ENCODE data around the gene EID2. TPM values are rescaled to one million over a fixed set of nuclear protein-coding genes. Genes with fewer than 3 reads are reported as not detected.

Gene EID2
- total RNA-seq, 4 donors from 2014 or later = 11.4 to 17.3 (median 14.7) TPM

DNA sequence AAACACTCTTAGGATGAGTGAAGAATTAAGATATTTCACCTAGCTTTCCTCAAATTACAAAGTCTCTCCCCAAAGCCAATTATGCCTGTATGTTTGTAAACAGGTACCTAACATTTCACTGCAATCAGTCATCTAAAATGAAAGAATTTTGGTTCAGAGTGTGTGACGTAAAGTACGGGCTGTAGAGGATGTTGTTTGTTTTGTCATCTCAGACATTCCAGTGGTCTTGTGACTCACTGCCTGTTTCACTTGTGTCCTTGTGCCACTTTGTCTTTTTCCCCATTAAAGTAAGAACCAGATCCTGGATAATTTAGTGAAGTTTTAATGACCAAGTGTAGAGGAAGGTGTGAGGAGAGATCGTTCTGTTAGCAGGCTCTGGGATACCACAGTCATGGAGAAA is 28.6 kb upstream of the EID2 start:
- no peak for TF ChIP-seq EP300 (IDR thresholded peaks at IDR 0.05)
- TF ChIP-seq POLR2A (IDR thresholded peaks at IDR 0.05) = no peak
- TF ChIP-seq, protein P1, sequence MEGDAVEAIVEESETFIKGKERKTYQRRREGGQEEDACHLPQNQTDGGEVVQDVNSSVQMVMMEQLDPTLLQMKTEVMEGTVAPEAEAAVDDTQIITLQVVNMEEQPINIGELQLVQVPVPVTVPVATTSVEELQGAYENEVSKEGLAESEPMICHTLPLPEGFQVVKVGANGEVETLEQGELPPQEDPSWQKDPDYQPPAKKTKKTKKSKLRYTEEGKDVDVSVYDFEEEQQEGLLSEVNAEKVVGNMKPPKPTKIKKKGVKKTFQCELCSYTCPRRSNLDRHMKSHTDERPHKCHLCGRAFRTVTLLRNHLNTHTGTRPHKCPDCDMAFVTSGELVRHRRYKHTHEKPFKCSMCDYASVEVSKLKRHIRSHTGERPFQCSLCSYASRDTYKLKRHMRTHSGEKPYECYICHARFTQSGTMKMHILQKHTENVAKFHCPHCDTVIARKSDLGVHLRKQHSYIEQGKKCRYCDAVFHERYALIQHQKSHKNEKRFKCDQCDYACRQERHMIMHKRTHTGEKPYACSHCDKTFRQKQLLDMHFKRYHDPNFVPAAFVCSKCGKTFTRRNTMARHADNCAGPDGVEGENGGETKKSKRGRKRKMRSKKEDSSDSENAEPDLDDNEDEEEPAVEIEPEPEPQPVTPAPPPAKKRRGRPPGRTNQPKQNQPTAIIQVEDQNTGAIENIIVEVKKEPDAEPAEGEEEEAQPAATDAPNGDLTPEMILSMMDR (IDR thresholded peaks at IDR 0.05) = no peak
- no peak for TF ChIP-seq POLR2AphosphoS5 (IDR thresholded peaks at IDR 0.05)
- Histone ChIP-seq H3K9me3 (peaks cover 0 to 7% (median 0%) of the 10 kb centered on the region in 3 donors), H3K27ac (no peak overlapping the region), H3K36me3 (no peaks in the 10 kb centered on the region), H3K4me3 (no peak overlapping the region), H3K4me1 (no peaks in the 10 kb centered on the region), H3K27me3 (peaks cover 23% of the 10 kb centered on the region)
- ATAC-seq = no peak
- 61 to 81% methylated on average over 2 to 3 of the region's 3 CpGs for WGBS, 2 donors (ENCODE audit: low coverage in 1 of 2)

DNA sequence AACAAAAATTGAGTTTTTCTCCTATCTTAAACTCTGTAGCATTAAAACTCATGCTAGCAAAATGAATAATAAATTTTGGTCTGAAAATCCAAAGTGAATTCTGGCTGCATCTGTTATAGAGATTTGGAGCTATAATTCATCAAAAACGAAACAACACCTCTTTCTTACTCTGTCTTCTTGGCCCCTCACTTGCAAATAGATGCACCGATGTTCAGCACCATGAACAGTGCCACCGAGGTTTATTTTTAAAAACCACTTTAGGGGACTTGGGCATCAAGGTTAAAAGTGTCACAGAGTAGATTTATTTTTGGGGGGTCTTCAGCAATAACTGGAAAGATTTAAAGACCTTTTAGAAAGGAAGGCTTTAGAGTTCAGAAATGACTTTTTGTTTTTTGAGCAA is 26.1 kb upstream of the EID2 start:
- no peak for ATAC-seq
- WGBS, 2 donors (ENCODE audit: low coverage in 1 of 2) = 44 to 47% methylated on average over 3 of the region's 3 CpGs
- H3K27ac ChIP-seq = no peak overlapping the region
- H3K4me1 ChIP-seq = no peaks in the 10 kb centered on the region
- H3K4me3 ChIP-seq = no peak overlapping the region
- H3K9me3 ChIP-seq = no peaks in the 10 kb centered on the region
- TF ChIP-seq POLR2AphosphoS5 (IDR thresholded peaks at IDR 0.05) (no peak), POLR2A (IDR thresholded peaks at IDR 0.05) (no peak), EP300 (IDR thresholded peaks at IDR 0.05) (no peak)
- TF ChIP-seq, protein P1 (IDR thresholded peaks at IDR 0.05) = no peak
- H3K36me3 ChIP-seq = no peaks in the 10 kb centered on the region
- H3K27me3 ChIP-seq = peaks cover 25% of the 10 kb centered on the region

DNA sequence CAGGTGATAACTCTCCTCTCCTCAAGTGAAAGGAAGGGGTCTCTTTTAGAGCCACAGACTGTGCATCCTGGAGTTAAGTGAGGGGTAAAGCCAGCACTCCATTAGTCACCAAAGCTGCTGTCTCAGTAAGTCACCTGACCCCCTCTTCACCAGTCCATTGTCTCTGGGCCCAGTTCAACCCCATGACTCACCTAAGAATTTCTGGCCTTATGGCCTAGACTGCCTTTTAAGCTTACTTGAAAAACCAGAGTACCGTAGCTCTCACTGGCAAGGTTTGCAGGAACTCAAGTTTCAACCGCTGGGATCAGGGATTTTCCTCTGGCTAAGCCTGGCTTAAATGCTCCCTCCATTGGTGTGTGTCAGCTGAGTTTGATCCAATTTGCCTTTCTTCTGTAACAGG is 23.4 kb upstream of the EID2 start:
- H3K4me1 ChIP-seq = no peaks in the 10 kb centered on the region
- TF ChIP-seq POLR2A (IDR thresholded peaks at IDR 0.05) (no peak), POLR2AphosphoS5 (IDR thresholded peaks at IDR 0.05) (no peak), EP300 (IDR thresholded peaks at IDR 0.05) (no peak)
- TF ChIP-seq, protein P1 (IDR thresholded peaks at IDR 0.05) = no peak
- no peak overlapping the region for H3K4me3 ChIP-seq
- H3K27me3 ChIP-seq = peaks cover 18% of the 10 kb centered on the region
- H3K27ac ChIP-seq = no peak overlapping the region
- H3K36me3 ChIP-seq = no peaks in the 10 kb centered on the region
- no CpG with 5 or more reads among the region's 2 CpGs for WGBS, 2 donors (ENCODE audit: low coverage in 1 of 2)
- no peaks in the 10 kb centered on the region for H3K9me3 ChIP-seq
- ATAC-seq = no peak

DNA sequence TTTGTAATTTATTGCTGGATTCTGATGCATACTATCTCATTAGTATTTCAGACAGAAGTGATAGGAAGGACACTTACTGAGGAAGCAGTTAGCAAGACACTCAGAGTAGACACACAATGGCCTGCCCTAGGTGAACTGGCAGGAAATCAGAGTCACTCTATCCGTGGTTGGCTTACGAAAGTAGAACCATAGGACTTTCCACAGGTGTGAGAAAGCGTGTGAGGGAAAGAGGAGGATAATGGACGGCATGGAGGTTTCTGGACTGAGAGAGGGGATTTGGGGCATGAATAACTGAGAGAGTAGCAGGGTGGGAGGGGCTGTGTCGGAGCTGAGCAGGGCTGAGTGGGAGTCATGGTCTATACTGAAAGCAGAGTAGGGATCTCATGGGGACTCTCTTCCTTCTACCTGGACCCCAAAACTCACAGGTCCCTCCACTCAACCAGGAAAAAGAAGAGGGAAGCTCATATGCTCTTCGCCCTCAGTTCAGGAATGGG is 18.7 kb upstream of the EID2 start:
- Histone ChIP-seq H3K9me3 (no peaks in the 10 kb centered on the region), H3K27me3 (peaks cover 28% of the 10 kb centered on the region), H3K36me3 (no peaks in the 10 kb centered on the region), H3K27ac (no peak overlapping the region), H3K4me1 (no peaks in the 10 kb centered on the region), H3K4me3 (no peak overlapping the region)
- no peak for ATAC-seq
- TF ChIP-seq POLR2A (IDR thresholded peaks at IDR 0.05) (no peak), POLR2AphosphoS5 (IDR thresholded peaks at IDR 0.05) (no peak), EP300 (IDR thresholded peaks at IDR 0.05) (no peak)
- TF ChIP-seq, protein P1 (IDR thresholded peaks at IDR 0.05) = no peak
- 62 to 75% methylated on average over 5 of the region's 6 CpGs for WGBS, 2 donors (ENCODE audit: low coverage in 1 of 2)

DNA sequence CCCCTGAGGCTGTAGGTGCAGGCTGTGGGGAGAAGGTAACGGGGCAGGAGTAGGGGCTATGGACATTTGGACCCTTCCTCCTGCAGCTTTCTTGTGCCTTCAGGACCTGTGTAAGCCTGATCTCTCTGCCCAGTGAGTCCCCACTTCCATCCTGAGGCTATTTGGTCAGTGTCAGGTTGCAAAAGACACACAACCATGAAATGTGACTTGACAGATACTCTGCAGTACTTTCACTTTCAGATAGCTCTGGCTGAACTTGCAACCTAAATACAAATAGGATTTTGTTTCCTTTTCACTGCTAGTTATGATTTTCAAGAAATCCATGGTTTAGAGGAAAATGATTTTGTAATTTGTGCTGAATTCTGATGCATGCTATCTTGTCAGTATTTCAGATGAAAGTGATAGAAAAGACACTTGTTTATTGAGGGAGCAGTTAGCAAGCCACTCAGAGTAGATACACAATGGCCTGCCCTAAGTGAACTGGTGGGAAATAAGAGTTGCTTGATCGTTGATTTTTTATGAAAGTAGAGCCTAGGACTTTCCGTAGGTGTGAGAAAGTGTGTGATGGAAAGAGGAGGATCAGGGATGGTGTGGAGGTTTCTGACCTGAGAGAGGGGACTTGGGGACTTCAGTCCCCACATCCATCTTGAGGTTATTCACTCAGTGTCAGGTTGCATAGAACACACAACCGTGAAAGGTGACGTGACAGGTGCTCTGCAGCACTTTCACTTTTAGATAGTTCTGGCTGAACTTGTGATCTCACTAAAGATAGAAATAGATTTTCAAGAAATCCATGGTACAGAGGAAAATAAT is 18.1 kb upstream of the EID2 start:
- no peaks in the 10 kb centered on the region for H3K36me3 ChIP-seq
- no peak overlapping the region for H3K4me3 ChIP-seq
- WGBS, 2 donors (ENCODE audit: low coverage in 1 of 2) = 60 to 71% methylated on average over 3 to 5 of the region's 5 CpGs
- no peaks in the 10 kb centered on the region for H3K4me1 ChIP-seq
- H3K27me3 ChIP-seq = peaks cover 30% of the 10 kb centered on the region
- ATAC-seq = no peak
- no peak overlapping the region for H3K27ac ChIP-seq
- H3K9me3 ChIP-seq = no peaks in the 10 kb centered on the region
- no peak for TF ChIP-seq POLR2A (IDR thresholded peaks at IDR 0.05)
- TF ChIP-seq POLR2AphosphoS5 (IDR thresholded peaks at IDR 0.05) = no peak
- no peak for TF ChIP-seq EP300 (IDR thresholded peaks at IDR 0.05)
- TF ChIP-seq, protein P1 (IDR thresholded peaks at IDR 0.05) = no peak
